GM23248 (cell line): ENCODE measurements around the gene TEX51. TPM values are rescaled to one million over a fixed set of nuclear protein-coding genes. Genes with fewer than 3 reads are reported as not detected.

Experiments used
- DNase-seq: peaks from one replicate; pipeline ENCODE4 v3.0.0-alpha.2; 2015
- H2AFZ ChIP-seq: fragments of 200-600 bp; sonication (generic); 2 replicates; pipeline ENCODE4 v1.6.1; 2016; ENCODE audit warnings: antibody characterized with exemption
- H3F3A ChIP-seq: fragments of 200-600 bp; sonication (generic); 2 replicates; pipeline ENCODE4 v1.6.1; 2016; ENCODE audit warnings: mild to moderate bottlenecking, antibody characterized with exemption, mixed run types; ENCODE audit not compliant: insufficient read depth
- H3K27ac ChIP-seq: fragments of 200-600 bp; sonication (generic); 2 replicates; pipeline ENCODE4 v1.5.1; 2016; ENCODE audit warnings: mild to moderate bottlenecking
- H3K27me3 ChIP-seq: fragments of 200-600 bp; sonication (generic); replicated peaks from 2 replicates; pipeline ENCODE4 v1.6.1; 2016; ENCODE audit warnings: mild to moderate bottlenecking; ENCODE audit not compliant: insufficient read depth
- H3K36me3 ChIP-seq: fragments of 200-600 bp; sonication (generic); 2 replicates; pipeline ENCODE4 v1.6.1; 2016; ENCODE audit warnings: low read depth, mild to moderate bottlenecking
- H3K4me1 ChIP-seq: fragments of 200-600 bp; sonication (generic); 2 replicates; pipeline ENCODE4 v1.6.1; 2016; ENCODE audit warnings: mild to moderate bottlenecking; ENCODE audit not compliant: insufficient read depth
- H3K4me2 ChIP-seq: fragments of 200-600 bp; sonication (generic); one replicate; pipeline ENCODE4 v1.6.1; 2016; ENCODE audit warnings: mild to moderate bottlenecking; ENCODE audit not compliant: unreplicated experiment
- H3K4me3 ChIP-seq: fragments of 200-600 bp; sonication (generic); 2 replicates; pipeline ENCODE4 v1.5.1; 2016; ENCODE audit warnings: mild to moderate bottlenecking
- H3K79me2 ChIP-seq: fragments of 200-600 bp; sonication (generic); 2 replicates; pipeline ENCODE4 v1.6.1; 2016; ENCODE audit warnings: mild to moderate bottlenecking; ENCODE audit not compliant: insufficient read depth
- H3K9ac ChIP-seq: fragments of 200-600 bp; sonication (generic); 2 replicates; pipeline ENCODE4 v1.6.1; 2016; ENCODE audit warnings: mild to moderate bottlenecking
- H3K9me2 ChIP-seq: fragments of 200-600 bp; sonication (generic); 2 replicates; pipeline ENCODE4 v1.6.1; 2016; ENCODE audit warnings: mixed run types, mild to moderate bottlenecking, moderate library complexity; ENCODE audit not compliant: insufficient read depth
- H3K9me3 ChIP-seq: fragments of 200-600 bp; sonication (generic); one replicate; pipeline ENCODE4 v1.6.1; 2017; ENCODE audit warnings: low read depth
- H4K20me1 ChIP-seq: fragments of 200-600 bp; sonication (generic); 2 replicates; pipeline ENCODE4 v1.6.0; 2016; ENCODE audit not compliant: insufficient read depth
- EZH2 ChIP-seq: fragments of 200-600 bp; sonication (generic); IDR thresholded peaks from 2 replicates; pipeline ENCODE4 v1.6.1; 2018; ENCODE audit warnings: antibody characterized with exemption, mild to moderate bottlenecking; ENCODE audit not compliant: insufficient read depth, poor library complexity, severe bottlenecking
- EZH2phosphoT487 ChIP-seq: fragments of 200-600 bp; sonication (generic); IDR thresholded peaks from 2 replicates; pipeline ENCODE4 v1.6.1; 2018; ENCODE audit warnings: antibody characterized with exemption, moderate library complexity, mild to moderate bottlenecking, low read depth; ENCODE audit not compliant: insufficient read depth
- WGBS, 2 experiments: methylation state at CpG; one replicate each; pipeline ENCODE4 v1.1.6; 2015 to 2017; ENCODE audit warnings: low lambda C conversion rate in 2 of 2, low coverage in 1 of 2; ENCODE audit errors: missing lambda C conversion rate in 2 of 2; 5-methylcytosine and 5-hydroxymethylcytosine counted together
- in situ Hi-C: fragments of 300-500 bp; cut with MboI; formaldehyde crosslinking; loops from 2 replicates; pipeline ENCODE4 v1.15.0; 2020
- polyA plus RNA-seq: library from polyadenylated mRNA; unstranded; fragments of >200 nt; fragmentation: Nextera tagmentation; extraction: Ambion mirVana; gene quantifications from 2 replicates; pipeline ENCODE4 v1.2.1, GENCODE V29; 2016
- total RNA-seq: library from RNA; depleted of rRNA; stranded (reverse); fragments of >200 nt; shearing (Covaris generic); gene quantifications from 2 replicates; pipeline ENCODE4 v1.2.3, GENCODE V29; 2014

The TEX51 gene
- total and polyA plus RNA-seq, 2 experiments from 2014 or later = not detected

DNA sequence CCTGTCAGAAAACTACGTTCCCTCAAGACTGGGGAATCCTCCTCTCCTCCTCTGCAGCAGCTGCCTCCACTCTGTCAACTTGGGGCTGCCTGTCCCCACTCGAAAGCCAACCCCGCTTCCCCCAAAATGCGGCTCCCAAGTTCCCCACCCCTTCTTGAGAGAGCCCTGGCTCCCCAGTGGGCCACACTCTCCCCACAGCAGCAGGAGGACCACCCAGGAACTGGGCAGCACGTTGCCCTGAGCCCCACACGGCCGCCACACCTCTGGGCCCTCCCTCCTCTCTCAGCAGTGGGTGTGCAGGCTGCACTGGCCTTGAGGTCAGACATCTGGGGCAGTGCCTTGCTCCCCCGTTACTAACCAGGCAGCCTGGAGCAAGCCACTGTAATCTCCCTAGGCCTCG lies 9.6 kb upstream of the TEX51 start:
- no peaks in the 10 kb centered on the region for H3K4me1 ChIP-seq
- H3K27me3 ChIP-seq = peaks cover 7% of the 10 kb centered on the region
- H3K27ac ChIP-seq = no peak overlapping the region
- no peak overlapping the region for H3K4me3 ChIP-seq
- H4K20me1 ChIP-seq = no peaks in the 10 kb centered on the region
- in situ Hi-C loops = no loop called here
- no peaks in the 10 kb centered on the region for H3F3A ChIP-seq
- H3K4me2 ChIP-seq = no peak overlapping the region
- H3K36me3 ChIP-seq = no peaks in the 10 kb centered on the region
- no peak for TF ChIP-seq EZH2phosphoT487
- no peak for TF ChIP-seq EZH2
- DNase-seq = no peak
- WGBS, 2 experiments = 43 to 46% methylated on average over 9 of the region's 9 CpGs
- no peak overlapping the region for H3K9ac ChIP-seq
- H3K9me3 ChIP-seq = no peaks in the 10 kb centered on the region
- H2AFZ ChIP-seq = no peak overlapping the region
- H3K79me2 ChIP-seq = no peaks in the 10 kb centered on the region
- H3K9me2 ChIP-seq = no peaks in the 10 kb centered on the region

DNA sequence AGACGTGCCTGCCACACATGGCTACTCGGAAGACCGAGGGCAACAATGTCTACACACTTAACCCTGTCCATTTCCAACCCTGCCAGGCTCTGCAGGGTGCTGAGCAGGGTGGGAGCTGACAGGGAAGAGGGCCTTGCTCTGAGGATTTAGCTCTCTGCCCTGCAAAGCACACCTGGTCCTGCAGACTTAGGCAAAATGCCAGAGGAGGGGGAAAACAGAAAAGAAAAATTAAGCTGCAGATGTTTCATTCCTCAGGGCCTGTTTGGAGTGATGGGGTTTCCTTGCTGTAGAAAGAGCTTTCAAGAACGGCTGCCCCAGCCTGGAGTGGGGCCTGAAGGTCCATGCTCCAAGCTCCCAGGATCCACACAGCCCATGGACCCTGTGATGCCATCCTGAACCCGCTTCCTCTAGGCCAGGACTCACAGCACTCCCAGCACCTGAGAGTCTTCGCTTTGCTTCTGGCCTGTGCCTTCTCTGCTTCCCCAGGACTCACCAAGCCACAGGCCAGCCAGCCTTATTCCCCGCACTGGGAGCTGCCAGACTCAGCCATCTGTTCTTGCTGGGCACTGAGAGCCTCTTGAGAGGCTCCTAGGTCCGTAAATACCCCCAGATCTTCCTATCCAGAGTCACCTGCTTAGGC lies 9.1 kb upstream of the TEX51 start:
- in situ Hi-C loops = no loop called here
- WGBS, 2 experiments = 28 to 38% methylated on average over 8 of the region's 8 CpGs
- Histone ChIP-seq H3K36me3 (no peaks in the 10 kb centered on the region), H2AFZ (no peak overlapping the region), H3K27ac (no peak overlapping the region), H3K79me2 (no peaks in the 10 kb centered on the region), H3K9ac (no peak overlapping the region), H3F3A (no peaks in the 10 kb centered on the region), H3K4me1 (no peaks in the 10 kb centered on the region), H3K4me3 (no peak overlapping the region), H3K9me2 (no peaks in the 10 kb centered on the region), H4K20me1 (no peaks in the 10 kb centered on the region), H3K9me3 (no peaks in the 10 kb centered on the region), H3K4me2 (no peak overlapping the region), H3K27me3 (peaks cover 7% of the 10 kb centered on the region)
- no peak for DNase-seq
- TF ChIP-seq EZH2 (no peak), EZH2phosphoT487 (no peak)

DNA sequence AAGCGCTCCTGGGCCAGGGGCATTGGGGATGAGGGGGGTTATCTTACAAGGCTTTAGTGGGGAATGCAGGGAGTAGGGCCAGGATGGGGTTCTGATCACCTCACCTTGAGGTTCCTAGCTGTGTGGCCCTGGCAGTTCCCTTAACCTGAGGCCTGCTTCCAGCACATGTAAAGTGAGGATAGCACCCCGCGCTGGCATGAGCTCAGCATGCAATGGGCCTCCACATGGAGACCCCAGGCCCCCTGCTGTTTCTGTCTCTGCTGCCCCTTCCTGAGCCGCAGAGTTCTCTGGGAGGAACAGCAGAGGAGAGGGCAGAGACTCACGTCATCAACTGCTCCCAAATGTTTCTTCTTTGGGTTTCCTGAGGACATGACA lies 8.6 kb upstream of the TEX51 start:
- Histone ChIP-seq H3F3A (no peaks in the 10 kb centered on the region), H3K4me3 (no peak overlapping the region), H3K9me3 (no peaks in the 10 kb centered on the region), H4K20me1 (no peaks in the 10 kb centered on the region), H3K9ac (no peak overlapping the region), H3K79me2 (no peaks in the 10 kb centered on the region), H2AFZ (no peak overlapping the region), H3K27me3 (peaks cover 7% of the 10 kb centered on the region), H3K4me2 (no peak overlapping the region), H3K36me3 (no peaks in the 10 kb centered on the region), H3K9me2 (no peaks in the 10 kb centered on the region), H3K27ac (no peak overlapping the region), H3K4me1 (no peaks in the 10 kb centered on the region)
- no peak for DNase-seq
- in situ Hi-C loops = no loop called here
- no peak for TF ChIP-seq EZH2
- TF ChIP-seq EZH2phosphoT487 = no peak
- 39 to 51% methylated on average over 5 of the region's 5 CpGs for WGBS, 2 experiments

DNA sequence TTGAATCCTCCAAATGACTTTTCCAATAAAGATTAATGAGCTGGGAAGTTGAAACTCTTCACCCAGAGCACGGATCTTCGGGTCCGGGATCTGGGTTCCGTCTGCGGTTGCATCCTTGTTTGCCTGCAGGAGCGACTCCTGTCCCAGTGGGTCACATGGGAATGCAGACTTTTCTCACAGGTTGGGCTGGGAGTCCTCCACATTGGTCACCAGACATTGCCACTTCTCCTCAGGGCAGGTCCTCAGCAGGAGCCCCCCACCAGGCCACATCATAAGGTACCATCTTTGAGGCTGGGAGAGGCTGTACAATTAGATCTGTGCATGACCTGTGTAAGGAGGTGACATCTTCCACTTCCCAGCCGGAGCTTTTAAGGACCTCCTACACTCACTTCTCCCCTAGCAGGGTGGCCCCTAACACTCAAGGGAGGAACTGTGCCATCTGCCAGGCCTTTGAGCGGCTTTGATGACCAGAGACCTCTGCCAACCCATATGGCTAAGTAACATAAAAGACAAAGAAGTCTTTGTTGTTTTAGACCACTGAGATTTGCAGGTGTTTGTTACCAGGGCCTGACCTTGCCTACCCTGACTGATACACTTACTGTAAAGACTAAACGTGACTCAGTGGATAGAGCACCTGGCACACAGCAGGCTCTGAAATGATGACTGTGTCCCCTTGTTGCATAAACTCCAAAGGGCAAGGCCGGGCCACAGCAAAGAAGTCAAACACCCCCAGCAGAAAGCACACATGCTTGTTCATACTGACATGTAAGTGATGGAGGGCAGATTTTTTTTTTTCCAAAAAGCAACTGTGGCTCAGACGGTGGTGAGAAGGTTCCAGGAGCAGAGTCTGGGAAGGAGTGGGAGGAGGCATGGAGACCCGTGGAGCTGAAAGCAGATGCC lies 7.9 kb upstream of the TEX51 start:
- Histone ChIP-seq H3K4me3 (no peak overlapping the region), H3K27me3 (peaks cover 7% of the 10 kb centered on the region; the same call in 1 of the 2 replicates), H3K79me2 (no peaks in the 10 kb centered on the region), H4K20me1 (no peaks in the 10 kb centered on the region), H3K9me3 (no peaks in the 10 kb centered on the region), H3K27ac (no peak overlapping the region), H3K4me2 (no peak overlapping the region), H3K9me2 (no peaks in the 10 kb centered on the region), H3K4me1 (no peaks in the 10 kb centered on the region), H3K36me3 (no peaks in the 10 kb centered on the region), H3K9ac (no peak overlapping the region), H2AFZ (no peak overlapping the region), H3F3A (no peaks in the 10 kb centered on the region)
- no peak for DNase-seq
- TF ChIP-seq EZH2phosphoT487 (no peak), EZH2 (no peak)
- in situ Hi-C loops = no loop called here
- 42 to 44% methylated on average over 12 of the region's 12 CpGs for WGBS, 2 experiments
